Measurements from ENCODE around the gene DENND2C. TPM values are rescaled to one million over a fixed set of nuclear protein-coding genes. Genes with fewer than 3 reads are reported as not detected.

The DENND2C gene
- total and polyA plus RNA-seq, 12 donors = 1.3 to 5.2 (median 3.3) TPM

DNA sequence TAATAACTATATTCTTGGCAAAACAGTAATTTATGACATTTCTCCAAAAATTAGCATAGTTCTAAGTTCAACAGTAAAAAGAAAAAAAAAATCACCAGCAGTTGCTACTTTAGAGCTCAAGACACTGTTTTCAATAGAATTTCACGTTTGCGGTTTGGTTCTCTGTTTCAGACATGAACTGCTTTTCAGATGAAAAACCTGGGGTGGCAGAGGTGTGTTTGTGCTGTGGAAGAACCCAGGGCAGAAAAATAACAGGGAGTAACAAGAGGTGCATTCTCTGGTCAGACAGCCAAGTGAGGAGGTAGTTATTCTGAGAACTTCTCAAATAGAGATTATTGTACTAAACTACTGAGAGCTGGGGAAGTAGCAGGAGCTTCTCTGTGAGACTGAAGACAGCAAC is 37.8 kb upstream of the DENND2C start:
- H3K36me3 ChIP-seq = peaks cover 0 to 87% (median 46%) of the 10 kb centered on the region in 9 donors
- no peak for DNase-seq
- no peak for ATAC-seq
- 89 to 92% methylated on average over 2 of the region's 2 CpGs for WGBS, 2 donors
- H3K27ac ChIP-seq = no peak overlapping the region
- no peak overlapping the region for H3K4me3 ChIP-seq
- intact Hi-C loops (cut with DNase I) = no loop called here
- no peak for TF ChIP-seq CTCF (IDR thresholded peaks at IDR 0.05)
- H3K27me3 ChIP-seq = no peaks in the 10 kb centered on the region
- H3K4me1 ChIP-seq = no peaks in the 10 kb centered on the region
- no peaks in the 10 kb centered on the region for H3K9me3 ChIP-seq

DNA sequence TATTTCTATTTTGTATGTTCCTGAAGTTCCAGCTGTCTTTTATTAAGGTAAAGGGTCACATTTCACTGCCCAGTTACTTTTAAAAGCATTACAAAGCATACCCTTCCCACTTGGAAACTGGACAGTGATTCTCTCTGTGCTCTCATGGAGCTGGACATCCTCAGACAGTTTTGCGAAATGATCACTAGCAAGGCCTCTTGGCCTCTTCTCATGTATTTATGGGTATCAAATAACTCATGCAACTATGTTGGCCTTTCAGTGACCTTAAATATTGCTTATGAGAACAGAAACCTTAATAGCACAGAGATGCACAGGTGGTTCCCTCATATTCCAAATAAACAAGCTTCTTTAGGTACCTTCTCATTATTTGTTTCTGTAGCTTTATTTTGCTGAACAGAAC is 33.4 kb upstream of the DENND2C start:
- TF ChIP-seq CTCF (IDR thresholded peaks at IDR 0.05) = no peak
- no peak for DNase-seq
- Histone ChIP-seq H3K36me3 (peaks cover 0 to 46% (median 26%) of the 10 kb centered on the region in 9 donors), H3K27ac (no peak overlapping the region), H3K9me3 (no peaks in the 10 kb centered on the region), H3K27me3 (no peaks in the 10 kb centered on the region), H3K4me1 (peaks cover 0 to 6% (median 0%) of the 10 kb centered on the region in 9 donors), H3K4me3 (no peak overlapping the region)
- intact Hi-C loops (cut with DNase I) = no loop called here
- 91 to 98% methylated on average over 1 of the region's 1 CpG for WGBS, 2 donors
- ATAC-seq = no peak

GRCh38 chr1:114702737-114703136 is 32.9 kb upstream of the DENND2C start:
- H3K4me1 ChIP-seq = peaks cover 0 to 6% (median 0%) of the 10 kb centered on the region in 9 donors
- no peak for DNase-seq
- ATAC-seq = no peak
- H3K9me3 ChIP-seq = no peaks in the 10 kb centered on the region
- no peaks in the 10 kb centered on the region for H3K27me3 ChIP-seq
- H3K4me3 ChIP-seq = no peak overlapping the region
- intact Hi-C loops (cut with DNase I) = no loop called here
- no peak for TF ChIP-seq CTCF (IDR thresholded peaks at IDR 0.05)
- H3K27ac ChIP-seq = no peak overlapping the region
- WGBS, 2 donors = 85 to 93% methylated on average over 5 of the region's 5 CpGs
- peaks cover 0 to 41% (median 22%) of the 10 kb centered on the region in 9 donors for H3K36me3 ChIP-seq

DNA sequence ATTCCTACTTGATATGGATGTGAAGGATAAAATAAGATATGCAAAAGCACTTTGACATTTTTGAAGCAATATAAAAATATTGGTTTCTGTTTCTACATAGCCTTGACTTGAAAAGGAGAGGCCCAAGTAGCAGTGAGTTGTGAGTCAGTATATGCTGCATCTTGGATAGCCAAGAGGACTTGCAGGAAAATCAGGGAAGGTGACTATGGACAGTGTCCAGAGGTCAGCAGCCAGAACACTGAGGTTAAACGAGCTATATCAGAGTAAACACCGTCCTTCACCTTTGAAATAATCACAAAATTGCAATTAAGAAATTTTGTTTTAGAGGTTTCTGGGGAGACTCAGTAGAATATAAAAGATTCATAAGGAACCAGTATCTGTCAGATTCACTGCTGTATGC is 32.1 kb upstream of the DENND2C start:
- Histone ChIP-seq H3K27me3 (no peaks in the 10 kb centered on the region), H3K36me3 (peaks cover 0 to 32% (median 14%) of the 10 kb centered on the region in 9 donors), H3K27ac (no peak overlapping the region), H3K4me3 (no peak overlapping the region), H3K4me1 (peaks cover 0 to 6% (median 0%) of the 10 kb centered on the region in 9 donors), H3K9me3 (no peaks in the 10 kb centered on the region)
- intact Hi-C loops (cut with DNase I) = no loop called here
- no peak for TF ChIP-seq CTCF (IDR thresholded peaks at IDR 0.05)
- no peak for DNase-seq
- ATAC-seq = no peak
- WGBS, 2 donors = 44 to 55% methylated on average over 2 of the region's 2 CpGs

All from heart right ventricle (tissue), 16 donors.